OCI-LY1 (cell line): ENCODE data around the gene HECTD1.

Experiments used
- H2AFZ ChIP-seq: fragments of 200-600 bp; sonication (generic), shearing (Covaris generic); 2 replicates; pipeline ENCODE4 v1.6.0; 2014; ENCODE audit warnings: antibody characterized with exemption, mild to moderate bottlenecking, low read length
- H3F3A ChIP-seq: fragments of 200-600 bp; sonication (generic), shearing (Covaris generic); 2 replicates; pipeline ENCODE4 v1.6.0; 2014; ENCODE audit warnings: mild to moderate bottlenecking, antibody characterized with exemption, low read length, moderate library complexity; ENCODE audit not compliant: insufficient read depth
- H3K27ac ChIP-seq: fragments of 200-600 bp; sonication (generic); 2 replicates; pipeline ENCODE4 v1.5.1; 2014; ENCODE audit warnings: low read length, mixed run types, mild to moderate bottlenecking, low read depth; ENCODE audit not compliant: poor library complexity, severe bottlenecking
- H3K27me3 ChIP-seq: fragments of 200-600 bp; sonication (generic); 2 replicates; pipeline ENCODE4 v1.6.0; 2014; ENCODE audit warnings: antibody characterized with exemption, mild to moderate bottlenecking, low read length, moderate library complexity; ENCODE audit not compliant: insufficient read depth
- H3K36me3 ChIP-seq: fragments of 200-600 bp; sonication (generic); 2 replicates; pipeline ENCODE4 v1.6.1; 2014; ENCODE audit warnings: mild to moderate bottlenecking, antibody characterized with exemption, low read length, moderate library complexity, mixed read lengths; ENCODE audit not compliant: insufficient read depth
- H3K4me1 ChIP-seq: fragments of 200-600 bp; sonication (generic); 2 replicates; pipeline ENCODE4 v1.5.1; 2014; ENCODE audit warnings: mild to moderate bottlenecking, low read length, moderate library complexity; ENCODE audit not compliant: insufficient read depth, severe bottlenecking
- H3K4me2 ChIP-seq: fragments of 200-600 bp; sonication (generic), shearing (Covaris generic); 2 replicates; pipeline ENCODE4 v1.6.1; 2014; ENCODE audit warnings: low read length
- H3K4me3 ChIP-seq: fragments of 200-600 bp; sonication (generic); 2 replicates; pipeline ENCODE4 v1.5.1; 2014; ENCODE audit warnings: low read length, low read depth, mild to moderate bottlenecking, mixed read lengths; ENCODE audit not compliant: poor library complexity, severe bottlenecking
- H3K79me2 ChIP-seq: fragments of 200-600 bp; shearing (Covaris generic); 2 replicates; pipeline ENCODE4 v1.6.1; 2016; ENCODE audit warnings: mixed run types, low read length, mixed read lengths; ENCODE audit not compliant: insufficient read depth
- H3K9ac ChIP-seq: fragments of 200-600 bp; sonication (generic), shearing (Covaris generic); 2 replicates; pipeline ENCODE4 v1.6.1; 2014; ENCODE audit warnings: mild to moderate bottlenecking, low read length, mixed read lengths
- H3K9me2 ChIP-seq: fragments of 200-600 bp; sonication (generic), shearing (Covaris generic); 2 replicates; pipeline ENCODE4 v1.6.1; 2014; ENCODE audit warnings: low read depth, mild to moderate bottlenecking, low read length, mixed read lengths
- H3K9me3 ChIP-seq: fragments of 200-600 bp; shearing (Covaris generic); 2 replicates; pipeline ENCODE4 v1.6.1; 2014; ENCODE audit warnings: low read length, mixed read lengths
- H4K20me1 ChIP-seq: fragments of 200-600 bp; sonication (generic), shearing (Covaris generic); 2 replicates; pipeline ENCODE4 v1.6.0; 2016; ENCODE audit warnings: mild to moderate bottlenecking, low read length; ENCODE audit not compliant: insufficient read depth
- CTCF ChIP-seq: fragments of 200-600 bp; sonication (generic), shearing (Covaris generic); IDR thresholded peaks from 2 replicates; pipeline ENCODE4 v1.5.1; 2017; ENCODE audit warnings: mild to moderate bottlenecking, antibody characterized with exemption, low read length, moderate library complexity, mixed read lengths
- EZH2 ChIP-seq: fragments of 200-600 bp; sonication (generic), shearing (Covaris generic); IDR thresholded peaks from 2 replicates; pipeline ENCODE4 v1.8.0; 2017; ENCODE audit warnings: borderline replicate concordance, mixed run types, mild to moderate bottlenecking, antibody characterized with exemption, low read length, moderate library complexity, mixed read lengths

HECTD1 gene

DNA sequence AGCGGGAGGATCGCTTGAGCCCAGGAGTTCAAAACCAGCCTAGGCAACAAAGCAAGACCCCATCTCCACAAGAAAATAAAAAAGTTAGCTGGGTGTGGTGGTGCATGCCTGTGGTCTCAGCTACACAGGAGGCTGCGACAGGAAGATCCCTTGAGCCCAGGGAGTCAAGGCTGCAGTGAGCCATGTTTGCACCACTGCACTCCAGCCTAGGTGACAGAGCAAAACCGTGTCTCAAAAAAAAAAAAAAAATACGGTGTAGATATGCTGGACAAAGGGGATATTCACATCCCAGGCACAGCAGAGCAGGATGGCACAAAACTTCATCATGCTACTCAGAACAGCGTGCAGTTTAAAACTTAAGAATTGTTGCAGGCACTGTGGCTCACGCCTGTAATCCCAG, 156.6 kb downstream of the HECTD1 start:
- Histone ChIP-seq H3K4me1 (no peaks in the 10 kb centered on the region), H3K27me3 (no peaks in the 10 kb centered on the region), H3K4me3 (no peak overlapping the region), H3K27ac (no peak overlapping the region), H3K79me2 (no peaks in the 10 kb centered on the region), H3K9me2 (no peaks in the 10 kb centered on the region), H3K4me2 (no peak overlapping the region), H3K36me3 (no peaks in the 10 kb centered on the region), H2AFZ (no peak overlapping the region), H3K9me3 (no peaks in the 10 kb centered on the region), H3F3A (no peaks in the 10 kb centered on the region), H3K9ac (no peak overlapping the region), H4K20me1 (no peaks in the 10 kb centered on the region)
- TF ChIP-seq CTCF (no peak), EZH2 (no peak)
